ENCODE data around the gene LRG1. TPM values are rescaled to one million over a fixed set of nuclear protein-coding genes. Genes with fewer than 3 reads are reported as not detected.

The LRG1 gene
- total RNA-seq, 1 experiment from 2014 or later, result 0.08 TPM

- H3K4me3 ChIP-seq (ENCODE audit: low read depth in 2 of 2, low read length in 2 of 2), result no peak overlapping the region
- ChIA-PET CTCF (no interaction called here), POLR2A (no interaction called here)
- DNase-seq (ENCODE audit: low read depth, low spot score), result no peak
- TF ChIP-seq REST (IDR thresholded peaks at IDR 0.05; ENCODE audit: insufficient read depth in 1 of 2, low read depth in 2 of 2, low read length in 1 of 2) (no peak), SIN3A (IDR thresholded peaks at IDR 0.05; ENCODE audit: borderline replicate concordance, insufficient read depth, low read depth, low read length) (no peak), TCF7L2 (IDR thresholded peaks at IDR 0.05; ENCODE audit: low read depth, low read length) (no peak), POLR2AphosphoS5 (IDR thresholded peaks at IDR 0.05; ENCODE audit: low read depth, low read length) (no peak)
- TF ChIP-seq, protein P1, sequence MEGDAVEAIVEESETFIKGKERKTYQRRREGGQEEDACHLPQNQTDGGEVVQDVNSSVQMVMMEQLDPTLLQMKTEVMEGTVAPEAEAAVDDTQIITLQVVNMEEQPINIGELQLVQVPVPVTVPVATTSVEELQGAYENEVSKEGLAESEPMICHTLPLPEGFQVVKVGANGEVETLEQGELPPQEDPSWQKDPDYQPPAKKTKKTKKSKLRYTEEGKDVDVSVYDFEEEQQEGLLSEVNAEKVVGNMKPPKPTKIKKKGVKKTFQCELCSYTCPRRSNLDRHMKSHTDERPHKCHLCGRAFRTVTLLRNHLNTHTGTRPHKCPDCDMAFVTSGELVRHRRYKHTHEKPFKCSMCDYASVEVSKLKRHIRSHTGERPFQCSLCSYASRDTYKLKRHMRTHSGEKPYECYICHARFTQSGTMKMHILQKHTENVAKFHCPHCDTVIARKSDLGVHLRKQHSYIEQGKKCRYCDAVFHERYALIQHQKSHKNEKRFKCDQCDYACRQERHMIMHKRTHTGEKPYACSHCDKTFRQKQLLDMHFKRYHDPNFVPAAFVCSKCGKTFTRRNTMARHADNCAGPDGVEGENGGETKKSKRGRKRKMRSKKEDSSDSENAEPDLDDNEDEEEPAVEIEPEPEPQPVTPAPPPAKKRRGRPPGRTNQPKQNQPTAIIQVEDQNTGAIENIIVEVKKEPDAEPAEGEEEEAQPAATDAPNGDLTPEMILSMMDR (IDR thresholded peaks at IDR 0.05), result no peak
- no peaks in the 10 kb centered on the region for H3K27me3 ChIP-seq (ENCODE audit: control insufficient read depth, insufficient read depth, low read length)
- no TSS peak for BruUV-seq (replicated peaks)
- no peak for ATAC-seq
- in situ Hi-C loops (cut with HindIII; ENCODE audit: low pct_unique_long_range_greater_than_20kb, low sequenced_read_pairs) (no loop called here), intact Hi-C loops (cut with micrococcal nuclease; ENCODE audit: unreplicated experiment) (no loop called here)
- no peaks in the 10 kb centered on the region for H3K36me3 ChIP-seq (ENCODE audit: control insufficient read depth, insufficient read depth, low read length)
- H3K4me1 ChIP-seq (ENCODE audit: control insufficient read depth, insufficient read depth, low read length), result peaks cover 12% of the 10 kb centered on the region
- H3K9me3 ChIP-seq (ENCODE audit: control insufficient read depth, insufficient read depth, low read depth, low read length), result no peaks in the 10 kb centered on the region
- no peak overlapping the region for H3K27ac ChIP-seq (ENCODE audit: low read length)
Observed at GRCh38 chr19:4513248-4513647, 26.6 kb downstream of the LRG1 start.

DNA sequence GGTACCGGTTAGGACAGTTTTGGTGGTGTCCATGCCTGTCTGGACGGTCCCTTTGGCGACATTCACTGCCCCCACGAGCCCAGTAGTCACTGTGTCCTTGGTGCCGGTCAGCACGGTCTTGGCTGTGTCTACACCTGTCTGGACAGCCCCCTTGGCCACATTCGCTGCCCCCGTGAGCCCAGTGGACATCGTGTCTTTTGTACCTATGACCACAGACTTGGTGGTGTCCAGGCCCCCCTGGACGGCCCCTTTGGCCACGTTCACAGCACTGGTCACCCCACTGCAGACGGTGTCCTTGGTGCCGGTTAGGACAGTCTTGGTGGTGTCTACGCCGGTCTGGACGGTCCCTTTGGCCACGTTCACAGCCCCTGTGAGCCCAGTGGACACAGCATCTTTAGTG lies 27.8 kb downstream of the LRG1 start:
- TF ChIP-seq TCF7L2 (IDR thresholded peaks at IDR 0.05; ENCODE audit: low read depth, low read length), result no peak
- TF ChIP-seq REST (IDR thresholded peaks at IDR 0.05; ENCODE audit: insufficient read depth in 1 of 2, low read depth in 2 of 2, low read length in 1 of 2), result no peak
- no peak for TF ChIP-seq POLR2AphosphoS5 (IDR thresholded peaks at IDR 0.05; ENCODE audit: low read depth, low read length)
- no peak for TF ChIP-seq SIN3A (IDR thresholded peaks at IDR 0.05; ENCODE audit: borderline replicate concordance, insufficient read depth, low read depth, low read length)
- TF ChIP-seq, protein P1 (IDR thresholded peaks at IDR 0.05), result no peak
- in situ Hi-C loops (cut with HindIII; ENCODE audit: low pct_unique_long_range_greater_than_20kb, low sequenced_read_pairs) (no loop called here), intact Hi-C loops (cut with micrococcal nuclease; ENCODE audit: unreplicated experiment) (no loop called here)
- POLR2A ChIA-PET, result no interaction called here
- H3K4me1 ChIP-seq (ENCODE audit: control insufficient read depth, insufficient read depth, low read length), result peaks cover 8% of the 10 kb centered on the region
- no peaks in the 10 kb centered on the region for H3K36me3 ChIP-seq (ENCODE audit: control insufficient read depth, insufficient read depth, low read length)
- no peaks in the 10 kb centered on the region for H3K9me3 ChIP-seq (ENCODE audit: control insufficient read depth, insufficient read depth, low read depth, low read length)
- no peak overlapping the region for H3K27ac ChIP-seq (ENCODE audit: low read length)
- H3K4me3 ChIP-seq (ENCODE audit: low read depth in 2 of 2, low read length in 2 of 2), result no peak overlapping the region
- no TSS peak for BruUV-seq (replicated peaks)
- DNase-seq (ENCODE audit: low read depth, low spot score) (no peak), ATAC-seq (no peak)
- CTCF ChIA-PET, result no interaction called here
- no peaks in the 10 kb centered on the region for H3K27me3 ChIP-seq (ENCODE audit: control insufficient read depth, insufficient read depth, low read length)
